Measurements from ENCODE around the gene PRKX.
"Not testable (repeated sequence)": the region's sequence is repeated elsewhere in the genome, so short reads cannot be mapped to it uniquely, and the experiment has no call there.

PRKX gene

GRCh38 chrX:3669841-3670475, 43.5 kb downstream of the PRKX start:
- H2AFZ ChIP-seq (ENCODE audit: low read length), result no peak overlapping the region
- no peaks in the 10 kb centered on the region for H3K27me3 ChIP-seq (ENCODE audit: insufficient read depth, low read length)
- no peak overlapping the region for H3K4me2 ChIP-seq (ENCODE audit: low read length)
- H3K79me2 ChIP-seq (ENCODE audit: insufficient read depth, low read length), result no peaks in the 10 kb centered on the region
- no peaks in the 10 kb centered on the region for H3K4me1 ChIP-seq (ENCODE audit: insufficient read depth, low read length, severe bottlenecking)
- no peaks in the 10 kb centered on the region for H3K9me3 ChIP-seq (ENCODE audit: low read length)
- H3K36me3 ChIP-seq (ENCODE audit: insufficient read depth, low read length), result peaks cover 17% of the 10 kb centered on the region
- no peaks in the 10 kb centered on the region for H3F3A ChIP-seq (ENCODE audit: insufficient read depth, low read length)
- no peak overlapping the region for H3K4me3 ChIP-seq (ENCODE audit: low read depth, low read length, poor library complexity, severe bottlenecking)
- H4K20me1 ChIP-seq (ENCODE audit: insufficient read depth, low read length), result no peaks in the 10 kb centered on the region
- no peaks in the 10 kb centered on the region for H3K9me2 ChIP-seq (ENCODE audit: low read depth, low read length)
- no peak for TF ChIP-seq EZH2 (IDR thresholded peaks at IDR 0.05; ENCODE audit: borderline replicate concordance, low read length)
- TF ChIP-seq, protein P1, sequence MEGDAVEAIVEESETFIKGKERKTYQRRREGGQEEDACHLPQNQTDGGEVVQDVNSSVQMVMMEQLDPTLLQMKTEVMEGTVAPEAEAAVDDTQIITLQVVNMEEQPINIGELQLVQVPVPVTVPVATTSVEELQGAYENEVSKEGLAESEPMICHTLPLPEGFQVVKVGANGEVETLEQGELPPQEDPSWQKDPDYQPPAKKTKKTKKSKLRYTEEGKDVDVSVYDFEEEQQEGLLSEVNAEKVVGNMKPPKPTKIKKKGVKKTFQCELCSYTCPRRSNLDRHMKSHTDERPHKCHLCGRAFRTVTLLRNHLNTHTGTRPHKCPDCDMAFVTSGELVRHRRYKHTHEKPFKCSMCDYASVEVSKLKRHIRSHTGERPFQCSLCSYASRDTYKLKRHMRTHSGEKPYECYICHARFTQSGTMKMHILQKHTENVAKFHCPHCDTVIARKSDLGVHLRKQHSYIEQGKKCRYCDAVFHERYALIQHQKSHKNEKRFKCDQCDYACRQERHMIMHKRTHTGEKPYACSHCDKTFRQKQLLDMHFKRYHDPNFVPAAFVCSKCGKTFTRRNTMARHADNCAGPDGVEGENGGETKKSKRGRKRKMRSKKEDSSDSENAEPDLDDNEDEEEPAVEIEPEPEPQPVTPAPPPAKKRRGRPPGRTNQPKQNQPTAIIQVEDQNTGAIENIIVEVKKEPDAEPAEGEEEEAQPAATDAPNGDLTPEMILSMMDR (IDR thresholded peaks at IDR 0.05; ENCODE audit: low read length), result no peak
- no peak overlapping the region for H3K9ac ChIP-seq (ENCODE audit: low read length)
- no peak overlapping the region for H3K27ac ChIP-seq (ENCODE audit: low read depth, low read length, poor library complexity, severe bottlenecking)

DNA sequence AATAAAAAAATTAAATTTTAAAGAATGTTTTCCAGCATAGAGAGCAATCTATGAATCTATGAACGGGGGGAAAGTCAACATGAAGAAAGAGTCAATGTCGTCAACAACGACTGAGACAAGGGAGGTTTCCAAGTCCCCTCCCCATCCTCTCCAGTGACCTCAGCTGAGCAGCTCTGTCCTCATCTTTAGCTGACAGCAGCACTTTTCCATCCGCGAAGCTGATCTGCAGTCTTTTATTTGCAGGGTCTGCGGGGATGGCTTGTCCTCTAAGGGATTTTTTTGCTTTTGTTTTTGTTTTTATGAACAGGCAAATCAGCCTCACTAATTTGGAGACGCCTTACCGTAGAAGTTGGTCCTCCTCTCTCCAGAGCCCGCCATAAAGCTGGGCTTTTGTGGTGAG, 46.5 kb downstream of the PRKX start:
- Histone ChIP-seq H3K4me1 (ENCODE audit: insufficient read depth, low read length, severe bottlenecking) (peaks cover 8% of the 10 kb centered on the region), H2AFZ (ENCODE audit: low read length) (no peak overlapping the region), H4K20me1 (ENCODE audit: insufficient read depth, low read length) (no peaks in the 10 kb centered on the region), H3K4me2 (ENCODE audit: low read length) (no peak overlapping the region), H3K27me3 (ENCODE audit: insufficient read depth, low read length) (no peaks in the 10 kb centered on the region), H3K9me3 (ENCODE audit: low read length) (no peaks in the 10 kb centered on the region), H3K9ac (ENCODE audit: low read length) (no peak overlapping the region), H3K36me3 (ENCODE audit: insufficient read depth, low read length) (no peaks in the 10 kb centered on the region; the same call in 1 of the 2 replicates), H3K27ac (ENCODE audit: low read depth, low read length, poor library complexity, severe bottlenecking) (no peak overlapping the region), H3K9me2 (ENCODE audit: low read depth, low read length) (no peaks in the 10 kb centered on the region), H3F3A (ENCODE audit: insufficient read depth, low read length) (no peaks in the 10 kb centered on the region), H3K4me3 (ENCODE audit: low read depth, low read length, poor library complexity, severe bottlenecking) (no peak overlapping the region), H3K79me2 (ENCODE audit: insufficient read depth, low read length) (no peaks in the 10 kb centered on the region)
- TF ChIP-seq EZH2 (IDR thresholded peaks at IDR 0.05; ENCODE audit: borderline replicate concordance, low read length), result no peak
- TF ChIP-seq, protein P1 (IDR thresholded peaks at IDR 0.05; ENCODE audit: low read length), result no peak

GRCh38 chrX:3664921-3665320, 48.5 kb downstream of the PRKX start:
- Histone ChIP-seq H3K4me1 (ENCODE audit: insufficient read depth, low read length, severe bottlenecking) (peaks cover 8% of the 10 kb centered on the region), H3K9ac (ENCODE audit: low read length) (no peak overlapping the region), H3K27me3 (ENCODE audit: insufficient read depth, low read length) (no peaks in the 10 kb centered on the region), H3F3A (ENCODE audit: insufficient read depth, low read length) (no peaks in the 10 kb centered on the region), H3K9me3 (ENCODE audit: low read length) (no peaks in the 10 kb centered on the region), H3K27ac (ENCODE audit: low read depth, low read length, poor library complexity, severe bottlenecking) (no peak overlapping the region), H2AFZ (ENCODE audit: low read length) (no peak overlapping the region), H3K36me3 (ENCODE audit: insufficient read depth, low read length) (no peaks in the 10 kb centered on the region; the same call in 1 of the 2 replicates), H4K20me1 (ENCODE audit: insufficient read depth, low read length) (no peaks in the 10 kb centered on the region), H3K4me3 (ENCODE audit: low read depth, low read length, poor library complexity, severe bottlenecking) (no peak overlapping the region), H3K9me2 (ENCODE audit: low read depth, low read length) (no peaks in the 10 kb centered on the region), H3K4me2 (ENCODE audit: low read length) (no peak overlapping the region), H3K79me2 (ENCODE audit: insufficient read depth, low read length) (no peaks in the 10 kb centered on the region)
- no peak for TF ChIP-seq EZH2 (IDR thresholded peaks at IDR 0.05; ENCODE audit: borderline replicate concordance, low read length)
- TF ChIP-seq, protein P1 (IDR thresholded peaks at IDR 0.05; ENCODE audit: low read length), result no peak

DNA sequence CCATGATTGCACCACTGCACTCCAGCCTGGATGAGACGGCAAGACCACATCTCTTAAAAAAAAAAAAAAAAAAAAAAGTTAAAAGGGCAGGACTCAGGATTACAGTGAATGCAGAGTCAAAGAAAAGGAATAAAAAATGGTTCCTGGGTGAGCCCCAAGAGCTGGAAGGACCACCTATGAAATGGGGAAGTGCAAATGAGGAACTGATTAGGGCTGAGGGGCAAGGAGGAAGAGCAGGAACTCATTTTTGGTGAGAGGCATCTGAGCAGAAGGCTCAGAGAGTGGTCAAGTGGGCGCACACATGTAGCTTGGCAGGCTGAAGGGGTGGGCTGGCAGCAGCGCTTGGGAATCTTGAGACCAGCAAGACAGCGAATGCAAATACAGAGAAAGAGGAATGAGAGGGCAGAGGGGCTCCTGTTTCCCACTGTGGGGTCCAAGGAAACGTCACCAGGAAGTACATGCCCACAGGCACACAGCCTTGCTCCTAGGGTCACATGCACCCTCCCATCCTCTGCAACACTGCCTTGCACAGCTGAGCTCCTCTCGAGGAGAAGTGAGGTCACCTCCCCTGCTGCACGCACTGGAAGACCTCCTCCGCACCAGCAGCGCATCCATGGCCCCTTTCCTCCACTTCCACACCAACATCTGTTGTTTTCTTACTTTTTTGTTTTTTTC, 49.7 kb downstream of the PRKX start:
- H4K20me1 ChIP-seq (ENCODE audit: insufficient read depth, low read length); H3K4me1 ChIP-seq (ENCODE audit: insufficient read depth, low read length, severe bottlenecking); H3K4me3 ChIP-seq (ENCODE audit: low read depth, low read length, poor library complexity, severe bottlenecking); H3K9me3 ChIP-seq (ENCODE audit: low read length); H3K9ac ChIP-seq (ENCODE audit: low read length); H3K9me2 ChIP-seq (ENCODE audit: low read depth, low read length); H3K79me2 ChIP-seq (ENCODE audit: insufficient read depth, low read length); H3K36me3 ChIP-seq (ENCODE audit: insufficient read depth, low read length); H3K27me3 ChIP-seq (ENCODE audit: insufficient read depth, low read length); H3F3A ChIP-seq (ENCODE audit: insufficient read depth, low read length); H2AFZ ChIP-seq (ENCODE audit: low read length): not testable (repeated sequence)
- Histone ChIP-seq H3K4me2 (ENCODE audit: low read length) (peak overlapping the region; percentile 16; the same call in 1 of the 2 replicates), H3K27ac (ENCODE audit: low read depth, low read length, poor library complexity, severe bottlenecking) (peak overlapping the region; percentile 40)
